Psoas muscle (tissue), 8 donors: Measurements from ENCODE around the gene DEPDC5. TPM values are rescaled to one million over a fixed set of nuclear protein-coding genes. Genes with fewer than 3 reads are reported as not detected.
"Not testable (repeated sequence)": the region's sequence is repeated elsewhere in the genome, so short reads cannot be mapped to it uniquely, and the experiment has no call there.

ENCODE experiments used
- ATAC-seq, 4 donors: fragments of 200-7000 bp; cut with Tn5 transposase; one replicate each; pipeline ENCODE4 v1.9.1; 2020; ENCODE audit warnings: moderate library complexity in 3 of 4, mild to moderate bottlenecking in 2 of 4
- DNase-seq, 2 donors: peaks; one replicate each; pipeline ENCODE4 v3.0.0-alpha.2; 2020
- H3K27ac ChIP-seq: fragments of 200-600 bp; one replicate; pipeline ENCODE4 v1.8.0; 2022
- H3K27me3 ChIP-seq, 3 donors: fragments of 200-600 bp in 1 of 3; one replicate each; pipeline versions ENCODE4 v1.6.1 to v1.8.0; 2013 to 2022; ENCODE audit warnings: low read length in 2 of 3, mild to moderate bottlenecking in 2 of 3, moderate library complexity in 1 of 3; ENCODE audit not compliant: insufficient read depth in 3 of 3
- H3K36me3 ChIP-seq, 2 donors: fragments of 200-600 bp in 1 of 2; one replicate each; pipeline versions ENCODE4 v1.6.1 to v1.8.0; 2013 to 2022; ENCODE audit warnings: low read depth in 1 of 2, mild to moderate bottlenecking in 1 of 2, moderate library complexity in 1 of 2; ENCODE audit not compliant: insufficient read depth in 1 of 2
- H3K4me1 ChIP-seq: fragments of 200-600 bp; one replicate; pipeline ENCODE4 v1.8.0; 2022
- H3K4me3 ChIP-seq: fragments of 200-600 bp; one replicate; pipeline ENCODE4 v1.8.0; 2022; ENCODE audit warnings: mild to moderate bottlenecking
- H3K9me3 ChIP-seq: fragments of 200-600 bp; one replicate; pipeline ENCODE4 v1.8.0; 2022
- CTCF ChIP-seq: fragments of 200-600 bp; IDR thresholded peaks from one replicate; pipeline ENCODE4 v1.8.0; 2022; ENCODE audit warnings: antibody characterized with exemption
- WGBS, 3 donors: extraction: QIAGEN DNeasy Blood & Tissue Kit; methylation state at CpG; one replicate each; pipeline versions ENCODE4 v1.1.6 to v1.1.7; 2013; 5-methylcytosine and 5-hydroxymethylcytosine counted together
- intact Hi-C, 2 donors: fragments of 100-400 bp; cut with DNase I; formaldehyde crosslinking; loops; one replicate each; pipeline versions ENCODE4 v1.11.0 to v1.14.2; 2022
- polyA plus RNA-seq, 3 donors: library from polyadenylated mRNA; stranded (reverse); fragments of 200-250 nt; gene quantifications; one replicate each; pipeline ENCODE4 v1.2.3, GENCODE V29; 2013
- total RNA-seq, 4 donors: library from RNA; stranded (reverse); fragmentation: NEBNext Ultra II Directional in 2 of 4; extraction: Animal tissue kit (Norgen Biotek cat#: 25700) in 2 of 4; gene quantifications; one replicate each; pipeline versions ENCODE4 v1.2.1 to v1.2.4, GENCODE V29; 2021 to 2023
- donor health status: healthy with polysubstance abuse.
- donor health status: DM: no; HTN: no; CAD: no; lungs with moderate emphysema.
- donor health status: Bipolar disorder and iron deficiency.
- donor health status: healthy.
- donor health status: DM: yes; HTN: yes; CAD: no.
- donor health status: DM: no; HTN: no; CAD: no.
- donor health status: DM: no; HTN: no; CAD: no.
- donor health status: DM: yes; HTN: yes; CAD: no.

DEPDC5 gene
- total and polyA plus RNA-seq, 7 donors = 6.3 to 15.6 (median 9.1) TPM

- Histone ChIP-seq H3K9me3 (no peaks in the 10 kb centered on the region), H3K27ac (no peak overlapping the region), H3K4me3 (no peak overlapping the region), H3K27me3 (no peaks in the 10 kb centered on the region), H3K36me3 (peaks cover 10 to 98% of the 10 kb centered on the region in 2 donors), H3K4me1 (no peaks in the 10 kb centered on the region)
- no peak for ATAC-seq
- intact Hi-C loops = loop anchor here in 1 of 2 donors (5.0 kb wide), 1 partner anchor 48 kb away; no protein-coding TSS in a partner anchor
- DNase-seq = no peak
- TF ChIP-seq CTCF = no peak
- WGBS, 3 donors = 95 to 97% (median 96%) methylated on average over 7 of the region's 7 CpGs
Measured at GRCh38 chr22:31814942-31815341, 61.1 kb downstream of the DEPDC5 start.

GRCh38 chr22:31815383-31815814, 61.6 kb downstream of the DEPDC5 start:
- not testable (repeated sequence) for H3K9me3 ChIP-seq, DNase-seq, H3K27me3 ChIP-seq, H3K27ac ChIP-seq, ATAC-seq, H3K4me1 ChIP-seq, H3K4me3 ChIP-seq
- intact Hi-C loops = loop anchor here in 1 of 2 donors (5.0 kb wide), 1 partner anchor 48 kb away; no protein-coding TSS in a partner anchor
- H3K36me3 ChIP-seq = peaks cover 13 to 98% of the 10 kb centered on the region in 2 donors
- 86 to 98% (median 98%) methylated on average over 3 to 4 of the region's 4 CpGs for WGBS, 3 donors

- H3K27ac ChIP-seq = no peak overlapping the region
- no peak for TF ChIP-seq CTCF
- H3K36me3 ChIP-seq = peaks cover 24 to 98% of the 10 kb centered on the region in 2 donors
- WGBS, 3 donors = 94 to 97% (median 96%) methylated on average over 4 of the region's 4 CpGs
- no peaks in the 10 kb centered on the region for H3K4me1 ChIP-seq
- intact Hi-C loops = loop anchor here in 1 of 2 donors (5.0 kb wide), 1 partner anchor 49 kb away; no protein-coding TSS in a partner anchor
- ATAC-seq = no peak
- H3K4me3 ChIP-seq = no peak overlapping the region
- no peaks in the 10 kb centered on the region for H3K9me3 ChIP-seq
- no peaks in the 10 kb centered on the region for H3K27me3 ChIP-seq
- no peak for DNase-seq
Measured at GRCh38 chr22:31816750-31817149, 62.9 kb downstream of the DEPDC5 start.

GRCh38 chr22:31818481-31819392, 64.9 kb downstream of the DEPDC5 start:
- Histone ChIP-seq H3K4me1 (no peaks in the 10 kb centered on the region), H3K27ac (no peak overlapping the region), H3K36me3 (peaks cover 25 to 97% of the 10 kb centered on the region in 2 donors), H3K9me3 (no peaks in the 10 kb centered on the region), H3K27me3 (no peaks in the 10 kb centered on the region), H3K4me3 (no peak overlapping the region)
- DNase-seq (no peak), ATAC-seq (no peak)
- no peak for TF ChIP-seq CTCF
- intact Hi-C loops = loop anchor here in 1 of 2 donors (5.0 kb wide), 1 partner anchor 51 kb away; no protein-coding TSS in a partner anchor
- WGBS, 3 donors = 76 to 77% (median 77%) methylated on average over 10 of the region's 10 CpGs

GRCh38 chr22:31820655-31821054, 66.8 kb downstream of the DEPDC5 start:
- H3K9me3 ChIP-seq = no peaks in the 10 kb centered on the region
- ATAC-seq (no peak), DNase-seq (no peak)
- no peaks in the 10 kb centered on the region for H3K27me3 ChIP-seq
- TF ChIP-seq CTCF = no peak
- 83 to 91% (median 90%) methylated on average over 3 of the region's 3 CpGs for WGBS, 3 donors
- H3K27ac ChIP-seq = no peak overlapping the region
- no peak overlapping the region for H3K4me3 ChIP-seq
- H3K4me1 ChIP-seq = no peaks in the 10 kb centered on the region
- H3K36me3 ChIP-seq = peaks cover 25 to 92% of the 10 kb centered on the region in 2 donors
- intact Hi-C loops = no loop called here
